Vagina (tissue), 2 donors: ENCODE results near the gene SAA2.

ENCODE experiments used
- CTCF ChIP-seq, 3 experiments: fragments of 450-650 bp in 2 of 3; fragments of 200-600 bp in 1 of 3; sonication (generic) in 1 of 3; IDR thresholded peaks; one replicate each; pipeline ENCODE4 v1.5.1; 2017 to 2019; ENCODE audit warnings: antibody characterized with exemption in 3 of 3, mild to moderate bottlenecking in 2 of 3, moderate library complexity in 2 of 3
- POLR2A ChIP-seq, 2 donors: fragments of 450-650 bp; IDR thresholded peaks; one replicate each; pipeline ENCODE4 v1.6.1; 2017; ENCODE audit warnings: antibody characterized with exemption in 2 of 2, mild to moderate bottlenecking in 2 of 2, moderate library complexity in 2 of 2
- POLR2AphosphoS5 ChIP-seq, 2 donors: sonication (generic); formaldehyde crosslinking; IDR thresholded peaks; one replicate each; pipeline ENCODE4 v1.9.0; 2017; ENCODE audit warnings: antibody characterized with exemption in 2 of 2, mild to moderate bottlenecking in 2 of 2, low read depth in 1 of 2; ENCODE audit not compliant: insufficient read depth in 1 of 2

GRCh38 chr11:18243783-18244362 lies 4.6 kb downstream of the SAA2 start:
- TF ChIP-seq POLR2AphosphoS5 (IDR thresholded peaks at IDR 0.05; ENCODE audit: insufficient read depth in 1 of 2, low read depth in 1 of 2) (no peak), CTCF (IDR thresholded peaks at IDR 0.05) (peak; percentile 16 to 38 (median 32)), POLR2A (IDR thresholded peaks at IDR 0.05) (no peak)
